Esophagus muscularis mucosa (tissue), 4 donors: ENCODE data around the gene SCP2. TPM values are rescaled to one million over a fixed set of nuclear protein-coding genes. Genes with fewer than 3 reads are reported as not detected.
"Not testable (repeated sequence)": the region's sequence is repeated elsewhere in the genome, so short reads cannot be mapped to it uniquely, and the experiment has no call there.

Experiments
- DNase-seq: peaks from one replicate; pipeline ENCODE4 v3.0.0-alpha.2; 2017; ENCODE audit errors: extremely low spot score
- H3K27ac ChIP-seq, 4 donors: fragments of 200-600 bp; sonication (generic); replicated peaks in 1 of 4; 1 replicate in 3 of 4; 2 replicates in 1 of 4; pipeline ENCODE4 v1.5.1; 2016 to 2019; ENCODE audit warnings: mild to moderate bottlenecking in 1 of 4
- H3K27me3 ChIP-seq, 4 donors: fragments of 200-600 bp; sonication (generic); one replicate each; pipeline versions ENCODE4 v1.5.1 to v1.6.0; 2016 to 2019
- H3K36me3 ChIP-seq, 4 donors: fragments of 200-600 bp; sonication (generic); one replicate each; pipeline ENCODE4 v1.5.1; 2016 to 2019
- H3K4me1 ChIP-seq, 4 donors: fragments of 200-600 bp; sonication (generic); one replicate each; pipeline ENCODE4 v1.5.1; 2016 to 2019
- H3K4me3 ChIP-seq, 4 donors: fragments of 200-600 bp; sonication (generic); 1 replicate in 2 of 4; 2 replicates in 2 of 4; pipeline ENCODE4 v1.5.1; 2016 to 2019; ENCODE audit warnings: mild to moderate bottlenecking in 4 of 4, moderate library complexity in 1 of 4
- H3K9me3 ChIP-seq, 4 donors: fragments of 200-600 bp; sonication (generic); 1 replicate in 3 of 4; 2 replicates in 1 of 4; pipeline ENCODE4 v1.5.1; 2016 to 2019
- CTCF ChIP-seq, 3 experiments: fragments of 200-600 bp in 2 of 3; fragments of 450-650 bp in 1 of 3; sonication (generic) in 2 of 3; IDR thresholded peaks; one replicate each; pipeline ENCODE4 v1.5.1; 2017 to 2019; ENCODE audit warnings: antibody characterized with exemption in 3 of 3, mild to moderate bottlenecking in 2 of 3, moderate library complexity in 1 of 3
- EP300 ChIP-seq: sonication (generic); formaldehyde crosslinking; IDR thresholded peaks from one replicate; pipeline ENCODE4 v1.6.1; 2017; ENCODE audit warnings: antibody characterized with exemption
- POLR2A ChIP-seq: fragments of 450-650 bp; IDR thresholded peaks from one replicate; pipeline ENCODE4 v1.6.1; 2017; ENCODE audit warnings: antibody characterized with exemption, moderate library complexity, mild to moderate bottlenecking, low read depth
- POLR2AphosphoS5 ChIP-seq, 2 donors: sonication (generic); formaldehyde crosslinking; IDR thresholded peaks; one replicate each; pipeline ENCODE4 v1.6.1; 2017; ENCODE audit warnings: antibody characterized with exemption in 2 of 2
- WGBS: methylation state at CpG from one replicate; pipeline ENCODE4 v1.1.5; 2018; 5-methylcytosine and 5-hydroxymethylcytosine counted together
- intact Hi-C: fragments of 100-400 bp; cut with DNase I; formaldehyde crosslinking; loops from one replicate; pipeline ENCODE4 v1.15.1; 2023
- total RNA-seq, 4 donors: library from RNA; depleted of rRNA; stranded (reverse); fragments of >200 nt; gene quantifications; one replicate each; pipeline versions ENCODE4 v1.1.0 to v1.2.1, GENCODE V29; 2016

SCP2 gene
- total RNA-seq, 4 donors from 2014 or later, result 83.0 to 94.3 (median 92.1) TPM

- no peak overlapping the region for H3K4me3 ChIP-seq
- H3K4me1 ChIP-seq, result no peaks in the 10 kb centered on the region
- TF ChIP-seq POLR2AphosphoS5 (IDR thresholded peaks at IDR 0.05) (no peak), POLR2A (no peak), CTCF (IDR thresholded peaks at IDR 0.05) (no peak), EP300 (no peak)
- no peak for DNase-seq
- no peak overlapping the region for H3K27ac ChIP-seq
- intact Hi-C loops, result no loop called here
- H3K9me3 ChIP-seq, result no peaks in the 10 kb centered on the region
- H3K27me3 ChIP-seq, result no peaks in the 10 kb centered on the region
- WGBS, result 52% methylated on average over 6 of the region's 6 CpGs
- peaks cover 0 to 41% (median 17%) of the 10 kb centered on the region in 4 donors for H3K36me3 ChIP-seq
These were observed 28.3 kb downstream of the SCP2 start for GRCh38 chr1:52955129-52955970.

GRCh38 chr1:52963101-52963500 lies 36.0 kb downstream of the SCP2 start:
- H3K9me3 ChIP-seq, result no peaks in the 10 kb centered on the region
- H3K36me3 ChIP-seq, result peaks cover 0 to 72% (median 30%) of the 10 kb centered on the region in 4 donors
- intact Hi-C loops, result no loop called here
- 71% methylated on average over 2 of the region's 2 CpGs for WGBS
- H3K4me3 ChIP-seq, result no peak overlapping the region
- no peak for DNase-seq
- no peaks in the 10 kb centered on the region for H3K4me1 ChIP-seq
- H3K27ac ChIP-seq, result no peak overlapping the region
- H3K27me3 ChIP-seq, result no peaks in the 10 kb centered on the region
- TF ChIP-seq POLR2A, result no peak
- TF ChIP-seq CTCF (IDR thresholded peaks at IDR 0.05), result no peak
- no peak for TF ChIP-seq EP300
- no peak for TF ChIP-seq POLR2AphosphoS5 (IDR thresholded peaks at IDR 0.05)

GRCh38 chr1:52967666-52968065 lies 40.6 kb downstream of the SCP2 start:
- Histone ChIP-seq H3K36me3 (peaks cover 0 to 60% (median 19%) of the 10 kb centered on the region in 4 donors), H3K4me3 (no peak overlapping the region), H3K4me1 (no peaks in the 10 kb centered on the region), H3K27me3 (no peaks in the 10 kb centered on the region), H3K27ac (no peak overlapping the region), H3K9me3 (no peaks in the 10 kb centered on the region)
- intact Hi-C loops, result no loop called here
- DNase-seq, result no peak
- TF ChIP-seq POLR2AphosphoS5 (IDR thresholded peaks at IDR 0.05) (no peak), EP300 (no peak), CTCF (IDR thresholded peaks at IDR 0.05) (no peak), POLR2A (no peak)
- WGBS, result 99% methylated on average over 3 of the region's 3 CpGs

GRCh38 chr1:52969234-52969633 lies 42.2 kb downstream of the SCP2 start:
- H3K27ac ChIP-seq, H3K9me3 ChIP-seq, DNase-seq, H3K4me3 ChIP-seq, H3K4me1 ChIP-seq, intact Hi-C loops, H3K27me3 ChIP-seq: not testable (repeated sequence)
- H3K36me3 ChIP-seq, result peaks cover 0 to 48% (median 19%) of the 10 kb centered on the region in 4 donors
- WGBS, result 100% methylated on average over 2 of the region's 2 CpGs

GRCh38 chr1:52970149-52970548 lies 43.1 kb downstream of the SCP2 start:
- Histone ChIP-seq H3K27me3 (no peaks in the 10 kb centered on the region), H3K36me3 (peaks cover 0 to 43% (median 17%) of the 10 kb centered on the region in 4 donors), H3K4me3 (no peak overlapping the region), H3K27ac (no peak overlapping the region), H3K4me1 (no peaks in the 10 kb centered on the region), H3K9me3 (no peaks in the 10 kb centered on the region)
- TF ChIP-seq POLR2A, result no peak
- TF ChIP-seq EP300, result no peak
- TF ChIP-seq POLR2AphosphoS5 (IDR thresholded peaks at IDR 0.05), result no peak
- TF ChIP-seq CTCF (IDR thresholded peaks at IDR 0.05), result no peak
- 83% methylated on average over 3 of the region's 3 CpGs for WGBS
- DNase-seq, result no peak
- intact Hi-C loops, result no loop called here
